Activated CD4-positive, alpha-beta T cell treated with anti-CD3 and anti-CD28 coated beads for 36 hours (primary cell): ENCODE results near the gene FUT8. TPM values are rescaled to one million over a fixed set of nuclear protein-coding genes. Genes with fewer than 3 reads are reported as not detected.
A peak's percentile ranks its signal among the peaks of the same experiment; 100 is the strongest.

Experiments
- ATAC-seq: fragments of 200-7000 bp; cut with Tn5 transposase; one replicate; pipeline ENCODE4 v1.10.0; 2021; ENCODE audit warnings: mild to moderate bottlenecking, moderate library complexity
- CTCF ChIA-PET: fragments of 350-600 bp; sonication (Branson Sonifier 250); formaldehyde crosslinking; loops from one replicate; lab custom pipeline; 2021; ENCODE audit warnings: antibody characterized with exemption; lab: Charles Lee
- POLR2A ChIA-PET: fragments of 350-600 bp; sonication (Branson Sonifier 250); formaldehyde crosslinking; loops from one replicate; lab custom pipeline; 2021; ENCODE audit warnings: antibody characterized with exemption, inconsistent platforms; lab: Charles Lee
- DNase-seq: peaks from one replicate; pipeline ENCODE4 v3.0.0-alpha.2; 2020
- H3K27ac Mint-ChIP-seq: one replicate; pipeline ENCODE4 v1.8.0; 2021; ENCODE audit warnings: mixed read lengths
- H3K27me3 Mint-ChIP-seq: one replicate; pipeline ENCODE4 v1.8.0; 2021; ENCODE audit warnings: mixed read lengths
- H3K36me3 Mint-ChIP-seq: one replicate; pipeline ENCODE4 v1.8.0; 2021; ENCODE audit warnings: low read depth, mixed read lengths
- H3K4me1 Mint-ChIP-seq: one replicate; pipeline ENCODE4 v1.8.0; 2021; ENCODE audit warnings: mixed read lengths
- H3K4me3 Mint-ChIP-seq: one replicate; pipeline ENCODE4 v1.8.0; 2021; ENCODE audit warnings: mild to moderate bottlenecking, moderate library complexity, mixed read lengths
- H3K9me3 Mint-ChIP-seq: one replicate; pipeline ENCODE4 v1.8.0; 2021; ENCODE audit warnings: low read depth, mixed read lengths
- intact Hi-C, 2 experiments: fragments of 100-400 bp; cut with DNase I in 1 of 2; cut with micrococcal nuclease in 1 of 2; formaldehyde crosslinking; loops; one replicate each; pipeline versions ENCODE4 v1.14.2 to v1.15.1; 2022 to 2024; cut with DNase I, micrococcal nuclease
- total RNA-seq, 2 experiments: library from RNA; stranded (reverse); gene quantifications; one replicate each; pipeline ENCODE4 v1.2.3, GENCODE V29; 2021

The FUT8 gene
- total RNA-seq, 2 experiments from 2014 or later, result 44.2 to 50.0 TPM

- CTCF ChIA-PET, result interaction anchor here (0.5 to 1.4 kb wide), 2 partner anchors 18 to 245 kb away, joined by 3 to 5 read pairs; no protein-coding TSS in a partner anchor
- intact Hi-C loops, result no loop called here
- peaks cover 21% of the 10 kb centered on the region for H3K4me1 Mint-ChIP-seq
Observed at GRCh38 chr14:65555358-65555757, 142.8 kb downstream of the FUT8 start.

GRCh38 chr14:65558363-65558762 lies 145.8 kb downstream of the FUT8 start:
- no peak overlapping the region for H3K27ac Mint-ChIP-seq
- H3K36me3 Mint-ChIP-seq, result peaks cover 19% of the 10 kb centered on the region
- POLR2A ChIA-PET, result no interaction called here
- ATAC-seq (no peak), DNase-seq (no peak)
- CTCF ChIA-PET, result no interaction called here
- no peaks in the 10 kb centered on the region for H3K27me3 Mint-ChIP-seq
- H3K4me1 Mint-ChIP-seq, result peaks cover 12% of the 10 kb centered on the region
- no peaks in the 10 kb centered on the region for H3K9me3 Mint-ChIP-seq
- no peak overlapping the region for H3K4me3 Mint-ChIP-seq
- intact Hi-C loops, result no loop called here

More at GRCh38 chr14:65555358-65555757, 142.8 kb downstream of the FUT8 start:
- ATAC-seq (no peak), DNase-seq (no peak)
- Mint-ChIP-seq H3K9me3 (no peaks in the 10 kb centered on the region), H3K27ac (no peak overlapping the region), H3K36me3 (no peaks in the 10 kb centered on the region), H3K27me3 (no peaks in the 10 kb centered on the region), H3K4me3 (no peak overlapping the region)
- POLR2A ChIA-PET, result no interaction called here

- ATAC-seq, result no peak
- peaks cover 19% of the 10 kb centered on the region for H3K4me1 Mint-ChIP-seq
- H3K36me3 Mint-ChIP-seq, result peaks cover 31% of the 10 kb centered on the region
- no peak overlapping the region for H3K4me3 Mint-ChIP-seq
- CTCF ChIA-PET, result interaction anchor here (0.6 to 1.5 kb wide), 3 partner anchors 13 to 1010 kb away, joined by 3 read pairs; no protein-coding TSS in a partner anchor
- no peaks in the 10 kb centered on the region for H3K27me3 Mint-ChIP-seq
- no peak overlapping the region for H3K27ac Mint-ChIP-seq
- POLR2A ChIA-PET, result no interaction called here
- intact Hi-C loops, result no loop called here
- peaks cover 1% of the 10 kb centered on the region for H3K9me3 Mint-ChIP-seq
- no peak for DNase-seq
Observed at GRCh38 chr14:65560340-65561027, 148.0 kb downstream of the FUT8 start.

- ATAC-seq (no peak), DNase-seq (no peak)
- no peak overlapping the region for H3K27ac Mint-ChIP-seq
- H3K9me3 Mint-ChIP-seq, result peaks cover 7% of the 10 kb centered on the region
- H3K4me3 Mint-ChIP-seq, result no peak overlapping the region
- no peaks in the 10 kb centered on the region for H3K27me3 Mint-ChIP-seq
- ChIA-PET POLR2A (no interaction called here), CTCF (no interaction called here)
- intact Hi-C loops, result no loop called here
- peaks cover 43% of the 10 kb centered on the region for H3K36me3 Mint-ChIP-seq
- peaks cover 47% of the 10 kb centered on the region for H3K4me1 Mint-ChIP-seq
Observed at GRCh38 chr14:65564370-65564769, 151.8 kb downstream of the FUT8 start.

GRCh38 chr14:65565948-65566347 lies 153.4 kb downstream of the FUT8 start:
- H3K4me3 Mint-ChIP-seq, result no peak overlapping the region
- intact Hi-C loops, result no loop called here
- H3K4me1 Mint-ChIP-seq, result peaks cover 41% of the 10 kb centered on the region
- no peak for DNase-seq
- ChIA-PET POLR2A (no interaction called here), CTCF (no interaction called here)
- H3K9me3 Mint-ChIP-seq, result peaks cover 7% of the 10 kb centered on the region
- H3K27me3 Mint-ChIP-seq, result no peaks in the 10 kb centered on the region
- H3K36me3 Mint-ChIP-seq, result peaks cover 46% of the 10 kb centered on the region
- peak overlapping the region; percentile 68 for H3K27ac Mint-ChIP-seq
- no peak for ATAC-seq

- DNase-seq (no peak), ATAC-seq (peak; percentile 88)
- peaks cover 39% of the 10 kb centered on the region for H3K36me3 Mint-ChIP-seq
- no peaks in the 10 kb centered on the region for H3K27me3 Mint-ChIP-seq
- CTCF ChIA-PET, result interaction anchor here (0.7 to 0.9 kb wide), 2 partner anchors 10 to 27 kb away, joined by 3 to 5 read pairs; no protein-coding TSS in a partner anchor
- H3K9me3 Mint-ChIP-seq, result peaks cover 7% of the 10 kb centered on the region
- H3K4me3 Mint-ChIP-seq, result no peak overlapping the region
- intact Hi-C loops, result no loop called here
- POLR2A ChIA-PET, result no interaction called here
- H3K27ac Mint-ChIP-seq, result peak overlapping the region; percentile 79
- peaks cover 41% of the 10 kb centered on the region for H3K4me1 Mint-ChIP-seq
Observed at GRCh38 chr14:65566820-65567522, 154.4 kb downstream of the FUT8 start.

GRCh38 chr14:65574611-65575010 lies 162.1 kb downstream of the FUT8 start:
- ChIA-PET POLR2A (no interaction called here), CTCF (no interaction called here)
- H3K4me1 Mint-ChIP-seq, result peaks cover 10% of the 10 kb centered on the region
- intact Hi-C loops, result no loop called here
- H3K27ac Mint-ChIP-seq, result no peak overlapping the region
- H3K9me3 Mint-ChIP-seq, result no peaks in the 10 kb centered on the region
- no peaks in the 10 kb centered on the region for H3K27me3 Mint-ChIP-seq
- no peak for DNase-seq
- H3K36me3 Mint-ChIP-seq, result peaks cover 18% of the 10 kb centered on the region
- ATAC-seq, result no peak
- H3K4me3 Mint-ChIP-seq, result no peak overlapping the region

- intact Hi-C loops, result no loop called here
- Mint-ChIP-seq H3K27ac (no peak overlapping the region), H3K27me3 (no peaks in the 10 kb centered on the region), H3K9me3 (no peaks in the 10 kb centered on the region), H3K36me3 (peaks cover 17% of the 10 kb centered on the region), H3K4me3 (no peak overlapping the region), H3K4me1 (peaks cover 10% of the 10 kb centered on the region)
- ChIA-PET CTCF (no interaction called here), POLR2A (no interaction called here)
- no peak for DNase-seq
- no peak for ATAC-seq
Observed at GRCh38 chr14:65575389-65575788, 162.9 kb downstream of the FUT8 start.

- DNase-seq (no peak), ATAC-seq (no peak)
- no peak overlapping the region for H3K27ac Mint-ChIP-seq
- no peaks in the 10 kb centered on the region for H3K9me3 Mint-ChIP-seq
- intact Hi-C loops, result no loop called here
- CTCF ChIA-PET, result interaction anchor here (0.6 to 1.0 kb wide), 2 partner anchors 105 to 943 kb away, joined by 3 read pairs; no protein-coding TSS in a partner anchor
- peaks cover 7% of the 10 kb centered on the region for H3K4me1 Mint-ChIP-seq
- H3K27me3 Mint-ChIP-seq, result no peaks in the 10 kb centered on the region
- POLR2A ChIA-PET, result no interaction called here
- H3K36me3 Mint-ChIP-seq, result peaks cover 6% of the 10 kb centered on the region
- H3K4me3 Mint-ChIP-seq, result no peak overlapping the region
Observed at GRCh38 chr14:65580973-65581372, 168.4 kb downstream of the FUT8 start.

GRCh38 chr14:65581378-65581777 lies 168.8 kb downstream of the FUT8 start:
- Mint-ChIP-seq H3K27me3 (no peaks in the 10 kb centered on the region), H3K36me3 (peaks cover 2% of the 10 kb centered on the region), H3K4me1 (peaks cover 6% of the 10 kb centered on the region), H3K27ac (no peak overlapping the region), H3K4me3 (no peak overlapping the region), H3K9me3 (no peaks in the 10 kb centered on the region)
- CTCF ChIA-PET, result interaction anchor here (0.6 to 1.0 kb wide), 2 partner anchors 105 to 944 kb away, joined by 3 read pairs; no protein-coding TSS in a partner anchor
- POLR2A ChIA-PET, result no interaction called here
- no peak for DNase-seq
- no peak for ATAC-seq
- intact Hi-C loops, result no loop called here

GRCh38 chr14:65581799-65582198 lies 169.3 kb downstream of the FUT8 start:
- no peak overlapping the region for H3K4me3 Mint-ChIP-seq
- no peaks in the 10 kb centered on the region for H3K27me3 Mint-ChIP-seq
- H3K4me1 Mint-ChIP-seq, result peaks cover 6% of the 10 kb centered on the region
- ATAC-seq (no peak), DNase-seq (no peak)
- ChIA-PET POLR2A (interaction anchor here (0.5 kb wide), 1 partner anchor 68 kb away, joined by 5 read pairs; no protein-coding TSS in a partner anchor), CTCF (no interaction called here)
- H3K27ac Mint-ChIP-seq, result no peak overlapping the region
- peaks cover 2% of the 10 kb centered on the region for H3K36me3 Mint-ChIP-seq
- no peaks in the 10 kb centered on the region for H3K9me3 Mint-ChIP-seq
- intact Hi-C loops, result no loop called here
